Mesenchymal stem cell (in vitro differentiated cells and primary cell): Measurements from ENCODE around the gene USH2A.

Experiments used
- DNase-seq: peaks from one replicate; pipeline ENCODE4 v3.0.0-alpha.2; 2013
- H2AFZ ChIP-seq: one replicate; pipeline ENCODE4 v1.6.1; 2013; ENCODE audit warnings: low read depth, mild to moderate bottlenecking, control low read depth, inconsistent platforms, low read length, moderate library complexity
- H2AK5ac ChIP-seq: 2 replicates; pipeline ENCODE4 v1.6.1; 2013; ENCODE audit warnings: low read length, moderate library complexity, mild to moderate bottlenecking, inconsistent platforms; ENCODE audit not compliant: severe bottlenecking
- H2BK120ac ChIP-seq: one replicate; pipeline ENCODE4 v1.6.1; 2013; ENCODE audit warnings: low read depth, mild to moderate bottlenecking, inconsistent platforms, low read length, moderate library complexity
- H2BK12ac ChIP-seq, 2 experiments: one replicate each; pipeline ENCODE4 v1.6.1; 2013; ENCODE audit warnings: inconsistent platforms in 2 of 2, low read length in 2 of 2, mild to moderate bottlenecking in 2 of 2, moderate library complexity in 2 of 2, control low read depth in 1 of 2
- H2BK15ac ChIP-seq: one replicate; pipeline ENCODE4 v1.6.1; 2013; ENCODE audit warnings: mild to moderate bottlenecking, low read depth, inconsistent platforms; ENCODE audit not compliant: poor library complexity, severe bottlenecking
- H2BK5ac ChIP-seq: 2 replicates; pipeline ENCODE4 v1.6.1; 2013; ENCODE audit warnings: low read depth, mild to moderate bottlenecking, low read length, control low read depth, inconsistent platforms; ENCODE audit not compliant: poor library complexity, severe bottlenecking
- H3K14ac ChIP-seq, 2 experiments: one replicate each; pipeline ENCODE4 v1.6.1; 2013; ENCODE audit warnings: inconsistent platforms in 2 of 2, low read length in 2 of 2, control low read depth in 1 of 2, mild to moderate bottlenecking in 1 of 2, moderate library complexity in 1 of 2
- H3K18ac ChIP-seq, 2 experiments: one replicate each; pipeline ENCODE4 v1.6.1; 2013; ENCODE audit warnings: inconsistent platforms in 2 of 2, low read length in 2 of 2, control low read depth in 1 of 2, low read depth in 1 of 2, mild to moderate bottlenecking in 1 of 2
- H3K23ac ChIP-seq, 2 experiments: one replicate each; pipeline ENCODE4 v1.6.1; 2013; ENCODE audit warnings: inconsistent platforms in 2 of 2, low read length in 2 of 2, mild to moderate bottlenecking in 2 of 2, moderate library complexity in 2 of 2, control low read depth in 1 of 2
- H3K27ac ChIP-seq: 2 replicates; pipeline ENCODE4 v1.5.1; 2013; ENCODE audit warnings: mild to moderate bottlenecking, moderate library complexity, low read length, control low read depth, inconsistent platforms; ENCODE audit not compliant: poor library complexity, severe bottlenecking
- H3K27me3 ChIP-seq, 2 experiments: 2 replicates each; pipeline versions ENCODE4 v1.6.1 to v1.7.0; 2013; ENCODE audit warnings: low read length in 2 of 2, mild to moderate bottlenecking in 2 of 2, moderate library complexity in 2 of 2, control low read depth in 1 of 2, inconsistent platforms in 1 of 2; ENCODE audit not compliant: control insufficient read depth in 1 of 2, insufficient read depth in 1 of 2
- H3K36me3 ChIP-seq, 2 experiments: 2 replicates each; pipeline versions ENCODE4 v1.6.1 to v1.7.0; 2013; ENCODE audit warnings: low read length in 2 of 2, control low read depth in 1 of 2, inconsistent platforms in 1 of 2, low read depth in 1 of 2, mild to moderate bottlenecking in 1 of 2; ENCODE audit not compliant: insufficient read depth in 2 of 2, control insufficient read depth in 1 of 2
- H3K4ac ChIP-seq, 2 experiments: one replicate each; pipeline ENCODE4 v1.6.1; 2013; ENCODE audit warnings: inconsistent platforms in 2 of 2, low read length in 2 of 2, mild to moderate bottlenecking in 2 of 2, moderate library complexity in 2 of 2, control low read depth in 1 of 2, low read depth in 1 of 2
- H3K4me1 ChIP-seq: 2 replicates; pipeline ENCODE4 v1.6.1; 2013; ENCODE audit warnings: low read depth, low read length, control low read depth; ENCODE audit not compliant: control insufficient read depth, insufficient read depth
- H3K4me2 ChIP-seq: 2 replicates; pipeline ENCODE4 v1.6.1; 2013; ENCODE audit warnings: low read length, mild to moderate bottlenecking, inconsistent platforms; ENCODE audit not compliant: poor library complexity, severe bottlenecking
- H3K4me3 ChIP-seq, 2 experiments: 2 replicates each; pipeline versions ENCODE4 v1.5.1 to v1.7.0; 2013; ENCODE audit warnings: low read length in 2 of 2, mild to moderate bottlenecking in 2 of 2, control low read depth in 1 of 2, low read depth in 1 of 2; ENCODE audit not compliant: insufficient read depth in 1 of 2
- H3K79me1 ChIP-seq: replicated peaks from 2 replicates; pipeline ENCODE4 v1.6.1; 2013; ENCODE audit warnings: mild to moderate bottlenecking, control low read depth, low read length, inconsistent platforms; ENCODE audit not compliant: poor library complexity, severe bottlenecking
- H3K9ac ChIP-seq: 2 replicates; pipeline ENCODE4 v1.7.0; 2013; ENCODE audit warnings: mild to moderate bottlenecking, low read length, moderate library complexity
- H3K9me3 ChIP-seq: 2 replicates; pipeline ENCODE4 v1.7.0; 2013; ENCODE audit warnings: mild to moderate bottlenecking, low read length; ENCODE audit not compliant: control insufficient read depth
- H4K8ac ChIP-seq: one replicate; pipeline ENCODE4 v1.6.1; 2013; ENCODE audit warnings: inconsistent platforms, mild to moderate bottlenecking, low read length, moderate library complexity
- H4K91ac ChIP-seq: one replicate; pipeline ENCODE4 v1.6.1; 2013; ENCODE audit warnings: mild to moderate bottlenecking, low read length, inconsistent platforms
- WGBS: methylation state at CpG from one replicate; pipeline ENCODE4 v1.1.7; 2013; ENCODE audit warnings: mixed read lengths; 5-methylcytosine and 5-hydroxymethylcytosine counted together

Gene USH2A

GRCh38 chr1:215883004-215883403 is 540.2 kb downstream of the USH2A start:
- no CpG with 5 or more reads among the region's 3 CpGs for WGBS

GRCh38 chr1:215878843-215879242 is 544.4 kb downstream of the USH2A start:
- WGBS = 91% methylated on average over 5 of the region's 5 CpGs

More at GRCh38 chr1:215883004-215883403, 540.2 kb downstream of the USH2A start:
- no peak overlapping the region for H3K14ac ChIP-seq
- no peak overlapping the region for H2BK15ac ChIP-seq
- H3K4me1 ChIP-seq = no peaks in the 10 kb centered on the region
- no peak overlapping the region for H2BK5ac ChIP-seq
- no peaks in the 10 kb centered on the region for H3K9me3 ChIP-seq
- H4K91ac ChIP-seq = no peak overlapping the region
- no peak overlapping the region for H3K4me2 ChIP-seq
- no peak overlapping the region for H3K27ac ChIP-seq
- H4K8ac ChIP-seq = no peak overlapping the region
- H3K4ac ChIP-seq = no peak overlapping the region
- H2AFZ ChIP-seq = no peak overlapping the region
- H3K27me3 ChIP-seq = no peaks in the 10 kb centered on the region
- no peak overlapping the region for H3K23ac ChIP-seq
- no peak for DNase-seq
- H2BK120ac ChIP-seq = no peak overlapping the region
- no peak overlapping the region for H2AK5ac ChIP-seq
- H3K4me3 ChIP-seq = no peak overlapping the region
- no peaks in the 10 kb centered on the region for H3K36me3 ChIP-seq
- no peaks in the 10 kb centered on the region for H3K79me1 ChIP-seq
- no peak overlapping the region for H2BK12ac ChIP-seq
- H3K9ac ChIP-seq = no peak overlapping the region
- no peak overlapping the region for H3K18ac ChIP-seq

GRCh38 chr1:215878128-215878527 is 545.1 kb downstream of the USH2A start:
- Histone ChIP-seq H3K4me1 (no peaks in the 10 kb centered on the region), H3K18ac (no peak overlapping the region), H2AK5ac (no peak overlapping the region), H3K9me3 (no peaks in the 10 kb centered on the region), H3K27me3 (no peaks in the 10 kb centered on the region), H2AFZ (no peak overlapping the region), H3K79me1 (no peaks in the 10 kb centered on the region), H2BK12ac (no peak overlapping the region), H4K8ac (no peak overlapping the region), H3K4me2 (no peak overlapping the region), H3K23ac (no peak overlapping the region), H4K91ac (no peak overlapping the region), H3K27ac (no peak overlapping the region), H3K9ac (no peak overlapping the region), H3K36me3 (no peaks in the 10 kb centered on the region), H2BK15ac (no peak overlapping the region), H3K4me3 (no peak overlapping the region), H3K4ac (no peak overlapping the region), H2BK5ac (no peak overlapping the region), H2BK120ac (no peak overlapping the region), H3K14ac (no peak overlapping the region)
- whole genome bisulfite sequencing = 81% methylated on average over 3 of the region's 5 CpGs
- DNase-seq = no peak

More at GRCh38 chr1:215878843-215879242, 544.4 kb downstream of the USH2A start:
- Histone ChIP-seq H2AFZ (no peak overlapping the region), H3K4me2 (no peak overlapping the region), H3K27ac (no peak overlapping the region), H3K14ac (no peak overlapping the region), H3K4ac (no peak overlapping the region), H2BK5ac (no peak overlapping the region), H3K18ac (no peak overlapping the region), H3K9me3 (no peaks in the 10 kb centered on the region), H2BK120ac (no peak overlapping the region), H3K4me3 (no peak overlapping the region), H3K4me1 (no peaks in the 10 kb centered on the region), H3K27me3 (no peaks in the 10 kb centered on the region), H2AK5ac (no peak overlapping the region), H3K79me1 (no peaks in the 10 kb centered on the region), H2BK15ac (no peak overlapping the region), H2BK12ac (no peak overlapping the region), H3K23ac (no peak overlapping the region), H4K8ac (no peak overlapping the region), H4K91ac (no peak overlapping the region), H3K9ac (no peak overlapping the region), H3K36me3 (no peaks in the 10 kb centered on the region)
- no peak for DNase-seq

- Histone ChIP-seq H2AFZ (no peak overlapping the region), H3K9me3 (no peaks in the 10 kb centered on the region)
Observed at GRCh38 chr1:215877452-215877951, 545.7 kb downstream of the USH2A start.

More at GRCh38 chr1:215877452-215877951, 545.7 kb downstream of the USH2A start:
- 94% methylated on average over 4 of the region's 5 CpGs for WGBS
- no peak overlapping the region for H2BK5ac ChIP-seq
- no peaks in the 10 kb centered on the region for H3K79me1 ChIP-seq
- no peak overlapping the region for H2BK12ac ChIP-seq
- H3K4me2 ChIP-seq = no peak overlapping the region
- H3K23ac ChIP-seq = no peak overlapping the region
- no peak overlapping the region for H4K91ac ChIP-seq
- no peak overlapping the region for H3K4me3 ChIP-seq
- no peak for DNase-seq
- H4K8ac ChIP-seq = no peak overlapping the region
- H3K4ac ChIP-seq = no peak overlapping the region
- H3K4me1 ChIP-seq = no peaks in the 10 kb centered on the region
- no peaks in the 10 kb centered on the region for H3K27me3 ChIP-seq
- no peak overlapping the region for H3K18ac ChIP-seq
- H2AK5ac ChIP-seq = no peak overlapping the region
- H3K9ac ChIP-seq = no peak overlapping the region
- H2BK120ac ChIP-seq = no peak overlapping the region
- no peak overlapping the region for H2BK15ac ChIP-seq
- H3K36me3 ChIP-seq = no peaks in the 10 kb centered on the region
- no peak overlapping the region for H3K27ac ChIP-seq
- no peak overlapping the region for H3K14ac ChIP-seq
